Ishikawa (cell line): ENCODE data around the gene GRHL3.

Experiments
- EGR1 ChIP-seq: IDR thresholded peaks from 2 replicates; pipeline ENCODE4 v1.6.1; 2012
- FOXM1 ChIP-seq: IDR thresholded peaks from 2 replicates; pipeline ENCODE4 v1.6.1; 2012; ENCODE audit warnings: low read depth, borderline replicate concordance
- RAD21 ChIP-seq: IDR thresholded peaks from 2 replicates; pipeline ENCODE4 v1.6.1; 2012; ENCODE audit warnings: low read depth
- TEAD4 ChIP-seq: IDR thresholded peaks from 2 replicates; pipeline ENCODE4 v1.6.1; 2012
- TF ChIP-seq, protein P1 (sequence below): IDR thresholded peaks from 2 replicates; pipeline ENCODE4 v1.6.1; 2012
- TF ChIP-seq, protein P2 (sequence below): IDR thresholded peaks from 2 replicates; pipeline ENCODE4 v1.6.1; 2012; ENCODE audit warnings: low read depth, mild to moderate bottlenecking

DNA sequence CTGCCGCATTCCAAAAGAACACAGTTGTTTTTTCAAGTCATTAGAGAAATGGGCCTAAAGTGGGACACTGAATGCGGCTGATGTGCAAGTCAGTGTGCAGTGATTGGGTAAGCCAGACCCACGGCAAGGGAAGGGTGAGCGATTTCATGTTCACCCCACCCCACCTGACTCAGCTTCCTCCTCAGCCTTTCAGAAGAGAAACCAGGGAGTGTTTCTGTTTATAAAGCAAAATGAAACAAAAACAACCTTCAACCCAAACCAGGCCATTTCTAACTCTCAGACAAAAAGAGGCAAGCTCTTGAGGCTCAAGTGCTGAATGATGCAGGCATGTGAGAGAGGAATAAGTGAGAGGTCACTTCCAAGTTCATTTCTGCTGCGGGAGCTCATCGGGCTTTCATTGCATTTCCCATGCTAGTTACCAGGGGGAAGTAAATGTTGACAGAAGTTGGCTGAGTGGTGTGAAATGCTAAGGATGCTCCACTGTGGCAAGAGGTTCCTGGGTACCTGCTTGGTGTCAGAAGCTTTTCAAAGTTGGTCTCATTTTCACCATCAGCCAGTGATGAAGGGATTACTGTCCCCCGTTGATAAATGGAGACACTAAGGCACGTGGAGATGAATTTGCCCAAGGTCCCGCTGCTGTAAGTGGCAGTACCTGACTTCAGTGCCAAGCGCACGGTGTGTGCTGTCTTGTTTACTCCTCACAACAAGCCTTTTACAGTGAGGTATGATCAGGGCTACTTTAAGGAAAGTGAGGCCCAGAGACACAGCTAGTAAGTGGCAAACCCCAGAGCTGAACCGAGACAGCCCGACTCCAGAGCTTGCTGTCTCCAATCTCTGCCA, 65.3 kb downstream of the GRHL3 start:
- TF ChIP-seq, protein P1, sequence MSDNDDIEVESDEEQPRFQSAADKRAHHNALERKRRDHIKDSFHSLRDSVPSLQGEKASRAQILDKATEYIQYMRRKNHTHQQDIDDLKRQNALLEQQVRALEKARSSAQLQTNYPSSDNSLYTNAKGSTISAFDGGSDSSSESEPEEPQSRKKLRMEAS = no peak
- no peak for TF ChIP-seq EGR1
- TF ChIP-seq RAD21 = no peak
- no peak for TF ChIP-seq TEAD4
- TF ChIP-seq, protein P2, sequence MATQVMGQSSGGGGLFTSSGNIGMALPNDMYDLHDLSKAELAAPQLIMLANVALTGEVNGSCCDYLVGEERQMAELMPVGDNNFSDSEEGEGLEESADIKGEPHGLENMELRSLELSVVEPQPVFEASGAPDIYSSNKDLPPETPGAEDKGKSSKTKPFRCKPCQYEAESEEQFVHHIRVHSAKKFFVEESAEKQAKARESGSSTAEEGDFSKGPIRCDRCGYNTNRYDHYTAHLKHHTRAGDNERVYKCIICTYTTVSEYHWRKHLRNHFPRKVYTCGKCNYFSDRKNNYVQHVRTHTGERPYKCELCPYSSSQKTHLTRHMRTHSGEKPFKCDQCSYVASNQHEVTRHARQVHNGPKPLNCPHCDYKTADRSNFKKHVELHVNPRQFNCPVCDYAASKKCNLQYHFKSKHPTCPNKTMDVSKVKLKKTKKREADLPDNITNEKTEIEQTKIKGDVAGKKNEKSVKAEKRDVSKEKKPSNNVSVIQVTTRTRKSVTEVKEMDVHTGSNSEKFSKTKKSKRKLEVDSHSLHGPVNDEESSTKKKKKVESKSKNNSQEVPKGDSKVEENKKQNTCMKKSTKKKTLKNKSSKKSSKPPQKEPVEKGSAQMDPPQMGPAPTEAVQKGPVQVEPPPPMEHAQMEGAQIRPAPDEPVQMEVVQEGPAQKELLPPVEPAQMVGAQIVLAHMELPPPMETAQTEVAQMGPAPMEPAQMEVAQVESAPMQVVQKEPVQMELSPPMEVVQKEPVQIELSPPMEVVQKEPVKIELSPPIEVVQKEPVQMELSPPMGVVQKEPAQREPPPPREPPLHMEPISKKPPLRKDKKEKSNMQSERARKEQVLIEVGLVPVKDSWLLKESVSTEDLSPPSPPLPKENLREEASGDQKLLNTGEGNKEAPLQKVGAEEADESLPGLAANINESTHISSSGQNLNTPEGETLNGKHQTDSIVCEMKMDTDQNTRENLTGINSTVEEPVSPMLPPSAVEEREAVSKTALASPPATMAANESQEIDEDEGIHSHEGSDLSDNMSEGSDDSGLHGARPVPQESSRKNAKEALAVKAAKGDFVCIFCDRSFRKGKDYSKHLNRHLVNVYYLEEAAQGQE = no peak
- no peak for TF ChIP-seq FOXM1
